Measurements from ENCODE around the gene JHY. TPM values are rescaled to one million over a fixed set of nuclear protein-coding genes. Genes with fewer than 3 reads are reported as not detected.
A peak's percentile ranks its signal among the peaks of the same experiment; 100 is the strongest.

JHY gene
- total RNA-seq, 4 donors from 2014 or later: 2.5 to 4.2 (median 3.2) TPM

DNA sequence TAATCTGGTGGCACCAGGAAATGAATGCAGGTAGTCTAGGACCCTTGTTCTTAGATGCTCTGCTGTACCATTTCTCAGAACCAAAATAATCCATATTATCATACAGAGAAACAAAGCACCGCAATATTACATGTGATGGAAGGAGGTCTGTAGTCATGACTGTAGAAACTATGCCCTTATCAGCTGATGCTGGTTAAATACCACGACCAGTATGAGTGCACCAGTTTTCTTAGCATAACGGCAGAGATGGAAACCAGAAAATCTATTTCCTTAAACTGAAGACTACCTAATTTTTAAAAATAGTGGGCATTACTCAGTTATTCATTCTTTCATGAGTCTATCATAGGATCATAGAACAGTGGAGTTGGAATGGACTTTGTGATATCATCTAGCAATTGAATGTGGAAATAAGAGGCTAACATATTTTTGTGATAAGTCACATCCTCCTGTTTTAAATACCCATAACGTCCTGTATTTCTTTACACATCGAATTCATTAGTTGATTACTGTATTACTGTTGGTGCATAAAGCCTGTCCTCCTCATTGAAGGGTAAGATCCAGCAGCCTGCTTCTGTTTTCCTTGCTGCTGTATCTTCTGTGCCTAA, 15.1 kb downstream of the JHY start:
- WGBS, 2 donors: 80 to 83% methylated on average over 5 of the region's 5 CpGs
- no peak for DNase-seq (ENCODE audit: low spot score in 2 of 2)
- intact Hi-C loops (cut with DNase I; ENCODE audit: low total_unique reads): no loop called here
- no peak overlapping the region for H3K4me3 ChIP-seq (ENCODE audit: low read depth, poor library complexity, severe bottlenecking)
- no peak for TF ChIP-seq POLR2A (IDR thresholded peaks at IDR 0.05)
- no peak for TF ChIP-seq CTCF (IDR thresholded peaks at IDR 0.05)

DNA sequence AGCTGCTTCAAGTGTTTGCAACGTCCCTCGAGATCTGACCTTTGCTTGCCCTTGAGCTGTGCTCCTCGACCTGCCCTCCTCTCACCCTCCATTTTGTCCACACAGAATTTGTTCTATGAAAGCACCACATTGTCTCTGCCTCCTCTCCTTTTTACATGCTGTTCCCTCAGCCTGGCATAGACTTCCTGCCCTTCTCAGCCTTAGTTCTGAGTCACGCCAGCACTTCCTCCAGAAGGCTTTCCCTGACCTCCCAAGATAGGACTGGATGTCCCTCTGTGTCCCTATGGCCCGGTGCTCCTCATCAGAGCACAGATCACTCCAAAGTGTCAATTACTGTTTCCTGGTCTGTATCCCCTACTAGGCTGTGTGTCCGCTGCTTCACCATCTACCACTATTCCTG, 16.2 kb downstream of the JHY start:
- H3K4me3 ChIP-seq (ENCODE audit: low read depth, poor library complexity, severe bottlenecking): no peak overlapping the region
- DNase-seq (ENCODE audit: low spot score in 2 of 2): no peak
- no peak for TF ChIP-seq POLR2A (IDR thresholded peaks at IDR 0.05)
- TF ChIP-seq CTCF (IDR thresholded peaks at IDR 0.05): no peak
- intact Hi-C loops (cut with DNase I; ENCODE audit: low total_unique reads): no loop called here
- WGBS, 2 donors: 71 to 81% methylated on average over 6 of the region's 6 CpGs

DNA sequence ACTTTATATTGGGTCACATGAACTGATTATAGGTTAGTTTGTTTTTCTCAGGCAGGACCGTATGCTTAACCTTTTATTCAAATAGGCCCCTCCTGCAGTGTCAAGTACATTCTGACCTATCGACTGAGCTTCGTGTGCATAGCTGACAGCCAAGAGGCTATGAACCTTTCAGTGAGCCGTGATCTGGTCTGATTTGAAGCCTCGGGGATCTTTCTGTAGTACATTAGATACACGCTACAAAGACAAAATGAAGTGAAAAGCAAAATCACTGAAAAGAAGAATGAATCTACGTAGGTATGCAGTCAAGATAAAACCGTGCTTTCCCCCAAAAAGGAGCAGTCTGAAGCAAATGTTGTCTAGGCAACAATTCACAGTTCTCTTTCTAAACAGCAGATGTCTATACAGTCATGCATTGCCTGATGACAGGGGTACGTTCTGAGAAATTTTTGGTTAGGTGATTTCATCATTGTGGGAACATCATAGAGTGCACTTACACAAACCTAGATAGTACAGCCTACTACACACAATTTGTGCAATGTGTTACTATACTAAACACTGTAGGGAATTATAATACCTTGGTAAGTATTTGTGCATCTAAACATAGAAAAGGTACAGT, 18.1 kb downstream of the JHY start:
- no peak for DNase-seq (ENCODE audit: low spot score in 2 of 2)
- WGBS, 2 donors: 77 to 91% methylated on average over 9 of the region's 9 CpGs

GRCh38 chr11:122902951-122903350, 20.4 kb downstream of the JHY start:
- intact Hi-C loops (cut with DNase I; ENCODE audit: low total_unique reads): no loop called here
- DNase-seq (ENCODE audit: low spot score in 2 of 2): no peak
- H3K4me3 ChIP-seq (ENCODE audit: low read depth, poor library complexity, severe bottlenecking): no peak overlapping the region
- 94 to 97% methylated on average over 4 of the region's 4 CpGs for WGBS, 2 donors
- TF ChIP-seq CTCF (IDR thresholded peaks at IDR 0.05) (no peak), POLR2A (IDR thresholded peaks at IDR 0.05) (no peak)

More for the DNA sequence above, 18.1 kb downstream of the JHY start:
- intact Hi-C loops (cut with DNase I; ENCODE audit: low total_unique reads): no loop called here
- no peak overlapping the region for H3K4me3 ChIP-seq (ENCODE audit: low read depth, poor library complexity, severe bottlenecking)
- TF ChIP-seq POLR2A (IDR thresholded peaks at IDR 0.05) (no peak), CTCF (IDR thresholded peaks at IDR 0.05) (no peak)

- no peak overlapping the region for H3K4me3 ChIP-seq (ENCODE audit: low read depth, poor library complexity, severe bottlenecking)
- TF ChIP-seq POLR2A (IDR thresholded peaks at IDR 0.05) (no peak), CTCF (IDR thresholded peaks at IDR 0.05) (no peak)
- DNase-seq (ENCODE audit: low spot score in 2 of 2): no peak
- 70 to 74% methylated on average over 4 of the region's 4 CpGs for WGBS, 2 donors
- intact Hi-C loops (cut with DNase I; ENCODE audit: low total_unique reads): no loop called here
These were observed 28.2 kb downstream of the JHY start for GRCh38 chr11:122910775-122911174.

DNA sequence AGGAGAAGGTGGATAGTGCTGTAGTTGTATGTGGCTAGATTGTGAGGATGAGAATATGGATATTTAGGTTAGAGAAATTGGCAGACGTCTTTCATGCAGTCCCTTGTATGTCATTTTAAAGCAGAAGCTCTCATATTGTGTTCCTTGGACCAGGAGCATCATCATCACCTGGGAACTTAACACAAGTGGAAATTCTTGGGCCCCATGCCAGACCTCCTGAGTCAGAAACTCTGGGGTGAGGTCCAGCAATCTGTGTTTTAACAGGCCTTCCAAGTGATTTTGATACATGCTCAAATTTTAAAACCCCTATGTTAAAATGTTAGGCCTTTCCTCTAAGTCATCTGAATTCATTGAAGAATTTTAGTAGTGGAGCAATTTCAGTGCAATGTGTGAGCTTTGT, 34.8 kb downstream of the JHY start:
- DNase-seq (ENCODE audit: low spot score in 2 of 2): peak in 1 of 2 donors; percentile 25
- TF ChIP-seq CTCF (IDR thresholded peaks at IDR 0.05): no peak
- no peak for TF ChIP-seq POLR2A (IDR thresholded peaks at IDR 0.05)
- H3K4me3 ChIP-seq (ENCODE audit: low read depth, poor library complexity, severe bottlenecking): no peak overlapping the region
- intact Hi-C loops (cut with DNase I; ENCODE audit: low total_unique reads): no loop called here
- 56 to 62% methylated on average over 1 of the region's 1 CpG for WGBS, 2 donors

Measured in lower leg skin (tissue), 4 donors.